Gastrocnemius medialis (tissue), 4 donors: ENCODE results near the gene PI16.

Experiments
- POLR2A ChIP-seq, 2 donors: fragments of 450-650 bp; IDR thresholded peaks; one replicate each; pipeline ENCODE4 v1.6.1; 2017; ENCODE audit warnings: antibody characterized with exemption in 2 of 2, mild to moderate bottlenecking in 2 of 2, moderate library complexity in 2 of 2
- TF ChIP-seq, protein P1 (sequence below), 5 experiments: fragments of 450-650 bp in 3 of 5; fragments of 200-600 bp in 2 of 5; sonication (generic) in 2 of 5; IDR thresholded peaks in 4 of 5; conservative IDR thresholded peaks in 1 of 5; 1 replicate in 4 of 5; 2 replicates in 1 of 5; pipeline ENCODE4 v1.5.1; 2016 to 2019; ENCODE audit warnings: antibody characterized with exemption in 5 of 5, mild to moderate bottlenecking in 3 of 5, moderate library complexity in 3 of 5

DNA sequence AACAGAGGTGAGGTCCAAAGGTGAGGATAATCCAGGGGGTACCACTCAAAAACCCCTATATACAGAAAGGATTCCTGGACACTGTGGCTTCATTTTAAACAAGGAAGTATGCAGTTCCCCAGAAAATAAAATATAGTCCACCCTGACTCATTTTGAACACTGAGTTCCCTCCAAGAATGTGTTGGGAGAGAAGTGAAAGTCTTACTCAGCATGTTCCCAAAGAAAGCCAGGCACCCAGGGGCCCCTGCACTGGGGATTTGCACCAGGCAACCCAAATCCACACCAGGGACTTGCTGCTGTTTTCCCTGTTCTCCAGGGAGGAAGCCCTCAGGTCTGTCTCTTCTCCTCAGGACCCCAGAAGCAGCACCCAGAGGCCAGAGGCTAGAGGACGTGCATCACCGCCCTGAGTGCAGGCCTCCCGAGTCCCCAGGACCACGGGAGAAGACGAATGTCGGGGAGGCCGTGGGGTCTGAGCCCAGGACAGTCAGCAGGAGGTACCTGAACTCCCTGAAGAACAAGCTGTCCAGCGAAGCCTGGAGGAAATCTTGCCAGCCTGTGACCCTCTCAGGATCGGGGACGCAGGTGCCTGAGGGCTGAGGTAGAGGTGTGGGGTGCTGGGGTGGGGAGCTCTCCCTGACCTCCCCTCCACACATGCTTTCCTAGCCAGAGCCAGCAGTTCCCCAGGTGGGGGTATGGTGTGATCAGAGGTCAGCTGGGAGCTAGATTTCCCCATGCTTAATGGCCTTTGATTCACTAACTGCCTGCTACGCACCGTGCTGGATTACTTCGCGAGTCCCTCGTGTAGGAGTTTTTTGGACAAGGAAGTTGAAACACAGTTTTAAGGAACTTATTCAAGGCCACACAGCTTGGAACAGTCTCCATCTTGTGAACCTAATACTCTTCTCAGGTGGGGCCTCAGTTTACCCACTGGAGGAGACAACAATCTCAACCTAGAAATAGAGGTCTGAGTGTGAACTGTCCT, 54.2 kb downstream of the PI16 start:
- TF ChIP-seq, protein P1, sequence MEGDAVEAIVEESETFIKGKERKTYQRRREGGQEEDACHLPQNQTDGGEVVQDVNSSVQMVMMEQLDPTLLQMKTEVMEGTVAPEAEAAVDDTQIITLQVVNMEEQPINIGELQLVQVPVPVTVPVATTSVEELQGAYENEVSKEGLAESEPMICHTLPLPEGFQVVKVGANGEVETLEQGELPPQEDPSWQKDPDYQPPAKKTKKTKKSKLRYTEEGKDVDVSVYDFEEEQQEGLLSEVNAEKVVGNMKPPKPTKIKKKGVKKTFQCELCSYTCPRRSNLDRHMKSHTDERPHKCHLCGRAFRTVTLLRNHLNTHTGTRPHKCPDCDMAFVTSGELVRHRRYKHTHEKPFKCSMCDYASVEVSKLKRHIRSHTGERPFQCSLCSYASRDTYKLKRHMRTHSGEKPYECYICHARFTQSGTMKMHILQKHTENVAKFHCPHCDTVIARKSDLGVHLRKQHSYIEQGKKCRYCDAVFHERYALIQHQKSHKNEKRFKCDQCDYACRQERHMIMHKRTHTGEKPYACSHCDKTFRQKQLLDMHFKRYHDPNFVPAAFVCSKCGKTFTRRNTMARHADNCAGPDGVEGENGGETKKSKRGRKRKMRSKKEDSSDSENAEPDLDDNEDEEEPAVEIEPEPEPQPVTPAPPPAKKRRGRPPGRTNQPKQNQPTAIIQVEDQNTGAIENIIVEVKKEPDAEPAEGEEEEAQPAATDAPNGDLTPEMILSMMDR (IDR thresholded peaks at IDR 0.05 in 4 of 5, conservative IDR thresholded peaks at IDR 0.05 in 1 of 5): no peak
- TF ChIP-seq POLR2A (IDR thresholded peaks at IDR 0.05): no peak
